ENCODE measurements around the gene OCA2. TPM values are rescaled to one million over a fixed set of nuclear protein-coding genes. Genes with fewer than 3 reads are reported as not detected.
A peak's percentile ranks its signal among the peaks of the same experiment; 100 is the strongest.

The OCA2 gene
- total and polyA plus RNA-seq, 2 experiments from 2014 or later: not detected

DNA sequence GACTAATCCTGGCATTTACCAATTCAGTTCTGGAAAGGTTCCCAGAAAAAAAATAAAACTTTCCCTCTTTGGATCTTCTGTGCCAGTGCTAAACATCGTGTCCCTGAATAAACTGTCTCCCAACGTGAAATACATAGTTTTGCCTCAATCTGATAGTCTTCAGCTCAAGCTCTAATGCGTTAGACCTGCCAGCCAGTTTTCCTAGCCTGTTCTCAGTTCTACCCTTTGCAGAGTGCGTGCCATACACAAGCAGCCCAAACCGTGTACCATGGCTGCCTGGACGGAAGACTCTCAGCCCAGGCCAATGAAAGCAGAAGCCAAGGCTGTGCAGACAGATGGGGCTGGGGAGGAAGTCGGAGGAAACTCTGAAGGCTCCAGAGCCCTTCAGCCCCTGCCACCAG lies 11.4 kb upstream of the OCA2 start:
- Histone ChIP-seq H3K79me2 (ENCODE audit: insufficient read depth) (no peaks in the 10 kb centered on the region), H3K9me2 (ENCODE audit: insufficient read depth) (no peaks in the 10 kb centered on the region), H3K4me2 (ENCODE audit: unreplicated experiment) (no peak overlapping the region), H3K4me3 (no peak overlapping the region), H3K27ac (no peak overlapping the region), H3K27me3 (replicated peaks; ENCODE audit: insufficient read depth) (no peaks in the 10 kb centered on the region), H2AFZ (no peak overlapping the region), H4K20me1 (ENCODE audit: insufficient read depth) (no peaks in the 10 kb centered on the region), H3K4me1 (ENCODE audit: insufficient read depth) (no peaks in the 10 kb centered on the region), H3K9me3 (ENCODE audit: low read depth) (no peaks in the 10 kb centered on the region), H3F3A (ENCODE audit: insufficient read depth) (peaks cover 7% of the 10 kb centered on the region; the same call in 1 of the 2 replicates), H3K36me3 (ENCODE audit: low read depth) (0 out of 2 replicates have a peak, but pooled peaks cover 6% of the 10 kb centered on the region), H3K9ac (no peak overlapping the region)
- no peak for DNase-seq
- WGBS, 2 experiments (ENCODE audit: low coverage in 1 of 2, low lambda C conversion rate in 2 of 2, missing lambda C conversion rate in 2 of 2): 30 to 35% methylated on average over 7 of the region's 7 CpGs
- TF ChIP-seq EZH2 (IDR thresholded peaks at IDR 0.05; ENCODE audit: insufficient read depth, poor library complexity, severe bottlenecking) (no peak), EZH2phosphoT487 (IDR thresholded peaks at IDR 0.05; ENCODE audit: insufficient read depth, low read depth) (no peak)
- in situ Hi-C loops (cut with MboI): no loop called here

GRCh38 chr15:28109626-28110455 lies 10.7 kb upstream of the OCA2 start:
- H3K79me2 ChIP-seq (ENCODE audit: insufficient read depth): no peaks in the 10 kb centered on the region
- H3K27me3 ChIP-seq (replicated peaks; ENCODE audit: insufficient read depth): no peaks in the 10 kb centered on the region
- H3K9me3 ChIP-seq (ENCODE audit: low read depth): no peaks in the 10 kb centered on the region
- H3K4me2 ChIP-seq (ENCODE audit: unreplicated experiment): no peak overlapping the region
- H3K36me3 ChIP-seq (ENCODE audit: low read depth): 0 out of 2 replicates have a peak, but pooled peaks cover 6% of the 10 kb centered on the region
- H3F3A ChIP-seq (ENCODE audit: insufficient read depth): peaks cover 7% of the 10 kb centered on the region; the same call in 1 of the 2 replicates
- no peaks in the 10 kb centered on the region for H3K4me1 ChIP-seq (ENCODE audit: insufficient read depth)
- no peak overlapping the region for H2AFZ ChIP-seq
- no peak overlapping the region for H3K4me3 ChIP-seq
- H3K9ac ChIP-seq: no peak overlapping the region
- in situ Hi-C loops (cut with MboI): no loop called here
- WGBS, 2 experiments (ENCODE audit: low coverage in 1 of 2, low lambda C conversion rate in 2 of 2, missing lambda C conversion rate in 2 of 2): 87 to 89% methylated on average over 25 of the region's 25 CpGs
- no peaks in the 10 kb centered on the region for H3K9me2 ChIP-seq (ENCODE audit: insufficient read depth)
- H4K20me1 ChIP-seq (ENCODE audit: insufficient read depth): no peaks in the 10 kb centered on the region
- DNase-seq: no peak
- TF ChIP-seq EZH2phosphoT487 (IDR thresholded peaks at IDR 0.05; ENCODE audit: insufficient read depth, low read depth) (no peak), EZH2 (IDR thresholded peaks at IDR 0.05; ENCODE audit: insufficient read depth, poor library complexity, severe bottlenecking) (no peak)
- H3K27ac ChIP-seq: no peak overlapping the region

- Histone ChIP-seq H3K9me2 (ENCODE audit: insufficient read depth) (no peaks in the 10 kb centered on the region), H3K9me3 (ENCODE audit: low read depth) (no peaks in the 10 kb centered on the region), H3K4me3 (no peak overlapping the region), H3K27ac (no peak overlapping the region), H3K36me3 (ENCODE audit: low read depth) (0 out of 2 replicates have a peak, but pooled peaks cover 6% of the 10 kb centered on the region), H4K20me1 (ENCODE audit: insufficient read depth) (no peaks in the 10 kb centered on the region), H3K4me2 (ENCODE audit: unreplicated experiment) (no peak overlapping the region), H3K27me3 (replicated peaks; ENCODE audit: insufficient read depth) (no peaks in the 10 kb centered on the region; the same call in 1 of the 2 replicates), H3F3A (ENCODE audit: insufficient read depth) (peaks cover 7% of the 10 kb centered on the region; the same call in 1 of the 2 replicates), H3K79me2 (ENCODE audit: insufficient read depth) (no peaks in the 10 kb centered on the region), H3K9ac (no peak overlapping the region), H3K4me1 (ENCODE audit: insufficient read depth) (no peaks in the 10 kb centered on the region), H2AFZ (no peak overlapping the region)
- 70 to 72% methylated on average over 8 of the region's 8 CpGs for WGBS, 2 experiments (ENCODE audit: low coverage in 1 of 2, low lambda C conversion rate in 2 of 2, missing lambda C conversion rate in 2 of 2)
- TF ChIP-seq EZH2phosphoT487 (IDR thresholded peaks at IDR 0.05; ENCODE audit: insufficient read depth, low read depth) (no peak), EZH2 (IDR thresholded peaks at IDR 0.05; ENCODE audit: insufficient read depth, poor library complexity, severe bottlenecking) (no peak)
- no peak for DNase-seq
- in situ Hi-C loops (cut with MboI): no loop called here
Observed at GRCh38 chr15:28107904-28108275, 8.8 kb upstream of the OCA2 start.

- H3K27me3 ChIP-seq (replicated peaks; ENCODE audit: insufficient read depth): no peaks in the 10 kb centered on the region; the same call in 1 of the 2 replicates
- TF ChIP-seq EZH2phosphoT487 (IDR thresholded peaks at IDR 0.05; ENCODE audit: insufficient read depth, low read depth) (no peak), EZH2 (IDR thresholded peaks at IDR 0.05; ENCODE audit: insufficient read depth, poor library complexity, severe bottlenecking) (no peak)
- no peaks in the 10 kb centered on the region for H3K9me2 ChIP-seq (ENCODE audit: insufficient read depth)
- peak overlapping the region; percentile 75 for H3K4me3 ChIP-seq
- H3K9me3 ChIP-seq (ENCODE audit: low read depth): no peaks in the 10 kb centered on the region
- H2AFZ ChIP-seq: peak overlapping the region; percentile 78
- in situ Hi-C loops (cut with MboI): no loop called here
- H3F3A ChIP-seq (ENCODE audit: insufficient read depth): peaks cover 7% of the 10 kb centered on the region; the same call in 1 of the 2 replicates
- DNase-seq: peak; percentile 48
- 0 out of 2 replicates have a peak, but pooled peaks cover 6% of the 10 kb centered on the region for H3K36me3 ChIP-seq (ENCODE audit: low read depth)
- 17 to 18% methylated on average over 59 to 62 of the region's 63 CpGs for WGBS, 2 experiments (ENCODE audit: low coverage in 1 of 2, low lambda C conversion rate in 2 of 2, missing lambda C conversion rate in 2 of 2)
- H3K27ac ChIP-seq: no peak overlapping the region
- peak overlapping the region; percentile 79 for H3K4me2 ChIP-seq (ENCODE audit: unreplicated experiment)
- H3K79me2 ChIP-seq (ENCODE audit: insufficient read depth): no peaks in the 10 kb centered on the region
- H4K20me1 ChIP-seq (ENCODE audit: insufficient read depth): no peaks in the 10 kb centered on the region
- peak overlapping the region; percentile 41 for H3K9ac ChIP-seq
- H3K4me1 ChIP-seq (ENCODE audit: insufficient read depth): no peaks in the 10 kb centered on the region
Observed at GRCh38 chr15:28107111-28107903, 8.2 kb upstream of the OCA2 start.

Measured in GM23248 (cell line).